PC-3 (cell line): Measurements from ENCODE around the gene TTC9B. TPM values are rescaled to one million over a fixed set of nuclear protein-coding genes. Genes with fewer than 3 reads are reported as not detected.
A peak's percentile ranks its signal among the peaks of the same experiment; 100 is the strongest.

ENCODE experiments used
- ATAC-seq: fragments of 200-7000 bp; cut with Tn5 transposase; 2 replicates; pipeline ENCODE4 v1.9.1; 2020; ENCODE audit warnings: mild to moderate bottlenecking, moderate library complexity
- BruUV-seq: library from RNA; stranded (reverse); fragments of 400-500 nt; replicated peaks from 2 replicates; lab custom pipeline; 2021; lab: Mats Ljungman, UMichigan
- CTCF ChIA-PET: fragments of 300-600 bp; sonication (Branson Sonifier 250); formaldehyde crosslinking; loops from one replicate; lab custom pipeline; 2022; ENCODE audit warnings: antibody characterized with exemption; lab: Charles Lee
- POLR2A ChIA-PET: fragments of 300-600 bp; sonication (Branson Sonifier 250); formaldehyde crosslinking; loops from one replicate; lab custom pipeline; 2022; ENCODE audit warnings: antibody characterized with exemption; ENCODE audit not compliant: unreplicated experiment; lab: Charles Lee
- DNase-seq: peaks from one replicate; pipeline ENCODE4 v3.0.0-alpha.2; 2015
- H2AFZ ChIP-seq: fragments of 300-600 bp; sonication (generic); 2 replicates; pipeline ENCODE4 v1.6.0; 2016; ENCODE audit warnings: antibody characterized with exemption, low read length
- H3F3A ChIP-seq: fragments of 300-600 bp; sonication (generic); one replicate; pipeline ENCODE4 v1.6.0; 2017; ENCODE audit warnings: antibody characterized with exemption, low read length, control low read depth, mild to moderate bottlenecking; ENCODE audit not compliant: unreplicated experiment
- H3K27ac ChIP-seq: fragments of 300-600 bp; sonication (generic); 2 replicates; pipeline ENCODE4 v1.5.1; 2016; ENCODE audit warnings: mild to moderate bottlenecking, low read length
- H3K27me3 ChIP-seq: fragments of 300-600 bp; sonication (generic); 2 replicates; pipeline ENCODE4 v1.6.1; 2016; ENCODE audit warnings: low read length, mixed read lengths
- H3K36me3 ChIP-seq: fragments of 300-600 bp; sonication (generic); 2 replicates; pipeline ENCODE4 v1.6.1; 2016; ENCODE audit warnings: low read depth, mixed run types, low read length, mixed read lengths
- H3K4me1 ChIP-seq: fragments of 300-600 bp; sonication (generic); 2 replicates; pipeline ENCODE4 v1.5.1; 2016; ENCODE audit warnings: low read length; ENCODE audit not compliant: insufficient read depth
- H3K4me2 ChIP-seq: fragments of 300-600 bp; sonication (generic); 2 replicates; pipeline ENCODE4 v1.6.0; 2016; ENCODE audit warnings: low read length
- H3K4me3 ChIP-seq: fragments of 300-600 bp; sonication (generic); 2 replicates; pipeline ENCODE4 v1.5.1; 2016; ENCODE audit warnings: mild to moderate bottlenecking, low read length, mixed read lengths
- H3K79me2 ChIP-seq: fragments of 300-600 bp; sonication (generic); 2 replicates; pipeline ENCODE4 v1.6.1; 2017; ENCODE audit warnings: low read length, mixed read lengths
- H3K9ac ChIP-seq: fragments of 300-600 bp; sonication (generic); 2 replicates; pipeline ENCODE4 v1.6.0; 2016; ENCODE audit warnings: mild to moderate bottlenecking, low read length
- H3K9me2 ChIP-seq: fragments of 300-600 bp; sonication (generic); replicated peaks from 2 replicates; pipeline ENCODE4 v1.6.1; 2016; ENCODE audit warnings: mixed run types, low read length, mixed read lengths
- H3K9me3 ChIP-seq: fragments of 300-600 bp; sonication (generic); 2 replicates; pipeline ENCODE4 v1.6.1; 2016; ENCODE audit warnings: low read length, mixed read lengths
- H4K20me1 ChIP-seq: fragments of 300-600 bp; sonication (generic); 2 replicates; pipeline ENCODE4 v1.6.1; 2016; ENCODE audit warnings: low read length, mixed read lengths
- EZH2 ChIP-seq: fragments of 300-600 bp; sonication (generic); IDR thresholded peaks from one replicate; pipeline ENCODE4 v1.6.1; 2017; ENCODE audit warnings: antibody characterized with exemption, mild to moderate bottlenecking, low read length; ENCODE audit not compliant: unreplicated experiment
- EZH2phosphoT487 ChIP-seq: fragments of 300-600 bp; sonication (generic); IDR thresholded peaks from 2 replicates; pipeline ENCODE4 v1.6.1; 2018; ENCODE audit warnings: mild to moderate bottlenecking, antibody characterized with exemption, low read length, borderline replicate concordance
- intact Hi-C: fragments of 100-400 bp; cut with micrococcal nuclease; formaldehyde crosslinking; loops from 2 replicates; pipeline ENCODE4 v1.9.0; 2023
- total RNA-seq: library from RNA; depleted of rRNA; stranded (reverse); fragments of >200 nt; gene quantifications from 2 replicates; pipeline ENCODE4 v1.2.3, GENCODE V29; 2014
- TF ChIP-seq, protein P1 (sequence below): fragments of 300-600 bp; sonication (generic); conservative IDR thresholded peaks from 2 replicates; pipeline ENCODE4 v1.5.1; 2017; ENCODE audit warnings: antibody characterized with exemption, low read depth, mild to moderate bottlenecking, low read length

TTC9B gene
- total RNA-seq, 1 experiment from 2014 or later, result 0.15 TPM

DNA sequence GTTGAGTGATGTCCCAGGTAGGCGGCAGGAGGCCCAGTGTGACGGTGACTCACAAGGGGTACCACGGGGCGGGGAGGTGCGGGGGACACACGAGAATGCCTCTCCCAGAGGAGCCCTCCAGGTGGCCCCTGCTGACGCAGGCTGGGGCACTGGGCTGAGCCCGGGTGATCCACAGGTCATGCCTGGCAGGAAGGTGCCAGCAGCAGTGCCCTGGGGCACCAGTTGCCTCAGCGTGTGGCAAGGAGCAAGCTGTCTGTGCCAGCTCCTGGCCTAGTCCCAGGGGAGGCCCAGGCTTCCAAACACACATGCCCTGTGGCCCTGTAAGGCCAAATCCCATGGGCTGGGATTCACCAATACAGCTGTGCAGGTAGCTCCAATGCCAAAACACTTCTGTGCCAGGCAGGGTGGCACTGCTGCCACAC, 38.9 kb upstream of the TTC9B start:
- CTCF ChIA-PET, result no interaction called here
- H3K9me2 ChIP-seq, result no peaks in the 10 kb centered on the region
- H3K9ac ChIP-seq, result no peak overlapping the region
- H3K27me3 ChIP-seq, result no peaks in the 10 kb centered on the region
- no peak overlapping the region for H3K4me3 ChIP-seq
- peak; percentile 29 for ATAC-seq
- H3K9me3 ChIP-seq, result no peaks in the 10 kb centered on the region
- H3K4me2 ChIP-seq, result no peak overlapping the region
- H3K27ac ChIP-seq, result no peak overlapping the region
- H2AFZ ChIP-seq, result no peak overlapping the region
- peaks cover 25% of the 10 kb centered on the region for H3K79me2 ChIP-seq
- H3F3A ChIP-seq, result no peaks in the 10 kb centered on the region
- POLR2A ChIA-PET, result no interaction called here
- H3K36me3 ChIP-seq, result no peaks in the 10 kb centered on the region; the same call in 1 of the 2 replicates
- no peaks in the 10 kb centered on the region for H4K20me1 ChIP-seq
- TF ChIP-seq, protein P1, sequence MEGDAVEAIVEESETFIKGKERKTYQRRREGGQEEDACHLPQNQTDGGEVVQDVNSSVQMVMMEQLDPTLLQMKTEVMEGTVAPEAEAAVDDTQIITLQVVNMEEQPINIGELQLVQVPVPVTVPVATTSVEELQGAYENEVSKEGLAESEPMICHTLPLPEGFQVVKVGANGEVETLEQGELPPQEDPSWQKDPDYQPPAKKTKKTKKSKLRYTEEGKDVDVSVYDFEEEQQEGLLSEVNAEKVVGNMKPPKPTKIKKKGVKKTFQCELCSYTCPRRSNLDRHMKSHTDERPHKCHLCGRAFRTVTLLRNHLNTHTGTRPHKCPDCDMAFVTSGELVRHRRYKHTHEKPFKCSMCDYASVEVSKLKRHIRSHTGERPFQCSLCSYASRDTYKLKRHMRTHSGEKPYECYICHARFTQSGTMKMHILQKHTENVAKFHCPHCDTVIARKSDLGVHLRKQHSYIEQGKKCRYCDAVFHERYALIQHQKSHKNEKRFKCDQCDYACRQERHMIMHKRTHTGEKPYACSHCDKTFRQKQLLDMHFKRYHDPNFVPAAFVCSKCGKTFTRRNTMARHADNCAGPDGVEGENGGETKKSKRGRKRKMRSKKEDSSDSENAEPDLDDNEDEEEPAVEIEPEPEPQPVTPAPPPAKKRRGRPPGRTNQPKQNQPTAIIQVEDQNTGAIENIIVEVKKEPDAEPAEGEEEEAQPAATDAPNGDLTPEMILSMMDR, result no peak
- TF ChIP-seq EZH2phosphoT487, result no peak
- no peak for TF ChIP-seq EZH2
- BruUV-seq, result no TSS peak
- peak; percentile 42 for DNase-seq
- intact Hi-C loops, result no loop called here
- peaks cover 7% of the 10 kb centered on the region; the same call in 1 of the 2 replicates for H3K4me1 ChIP-seq

- TF ChIP-seq EZH2, result no peak
- TF ChIP-seq, protein P1, result no peak
- TF ChIP-seq EZH2phosphoT487, result no peak
- H4K20me1 ChIP-seq, result no peaks in the 10 kb centered on the region
- H3K4me1 ChIP-seq, result peaks cover 7% of the 10 kb centered on the region; the same call in 1 of the 2 replicates
- H3K4me3 ChIP-seq, result no peak overlapping the region
- CTCF ChIA-PET, result no interaction called here
- intact Hi-C loops, result no loop called here
- no peak overlapping the region for H3K9ac ChIP-seq
- no peaks in the 10 kb centered on the region for H3F3A ChIP-seq
- BruUV-seq, result no TSS peak
- no peaks in the 10 kb centered on the region for H3K9me3 ChIP-seq
- H3K27me3 ChIP-seq, result no peaks in the 10 kb centered on the region
- H3K36me3 ChIP-seq, result no peaks in the 10 kb centered on the region; the same call in 1 of the 2 replicates
- peaks cover 25% of the 10 kb centered on the region for H3K79me2 ChIP-seq
- POLR2A ChIA-PET, result no interaction called here
- ATAC-seq (no peak), DNase-seq (no peak)
- H3K27ac ChIP-seq, result 0 out of 2 replicates have a peak overlapping the region, but pooled peaks have one; percentile 23
- H3K4me2 ChIP-seq, result no peak overlapping the region
- H3K9me2 ChIP-seq, result no peaks in the 10 kb centered on the region
- no peak overlapping the region for H2AFZ ChIP-seq
Measured at GRCh38 chr19:40256512-40256911, 38.3 kb upstream of the TTC9B start.

DNA sequence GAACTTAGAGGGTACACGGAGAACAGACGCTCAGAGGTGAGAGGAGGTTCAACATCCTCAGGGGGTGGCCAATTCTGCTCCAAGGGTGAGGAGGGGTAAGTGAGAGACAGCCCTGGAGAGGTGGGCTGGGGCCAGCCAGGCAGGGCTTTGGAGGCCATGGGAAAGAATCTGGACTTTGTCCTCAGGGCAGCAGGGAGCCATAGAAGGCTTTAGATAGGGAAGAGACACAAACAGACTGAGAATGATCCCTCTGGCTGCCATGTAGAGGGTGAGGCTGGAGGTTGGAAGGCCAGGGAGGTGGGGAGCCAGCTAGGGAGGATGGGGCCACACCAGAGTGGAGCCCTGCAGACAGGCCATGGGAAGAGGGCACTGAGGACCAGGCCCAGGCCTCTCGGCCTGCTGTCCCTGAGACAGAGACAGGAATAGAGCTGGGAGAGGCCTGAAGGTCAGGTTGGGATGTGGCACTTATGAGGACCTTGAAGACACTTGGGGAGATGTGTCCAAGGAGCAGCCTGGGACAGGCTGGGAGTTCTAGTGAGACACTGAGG, 37.5 kb upstream of the TTC9B start:
- no peak overlapping the region for H3K9ac ChIP-seq
- H3K79me2 ChIP-seq, result peaks cover 23% of the 10 kb centered on the region
- peaks cover 7% of the 10 kb centered on the region; the same call in 1 of the 2 replicates for H3K4me1 ChIP-seq
- TF ChIP-seq, protein P1, result no peak
- no peak for TF ChIP-seq EZH2phosphoT487
- no peak for TF ChIP-seq EZH2
- ATAC-seq (no peak), DNase-seq (no peak)
- H3K9me3 ChIP-seq, result no peaks in the 10 kb centered on the region
- H3K36me3 ChIP-seq, result no peaks in the 10 kb centered on the region; the same call in 1 of the 2 replicates
- no peak overlapping the region for H3K4me2 ChIP-seq
- no TSS peak for BruUV-seq
- CTCF ChIA-PET, result no interaction called here
- no peak overlapping the region for H3K27ac ChIP-seq
- no peaks in the 10 kb centered on the region for H3K9me2 ChIP-seq
- H3F3A ChIP-seq, result no peaks in the 10 kb centered on the region
- intact Hi-C loops, result no loop called here
- no peaks in the 10 kb centered on the region for H3K27me3 ChIP-seq
- H2AFZ ChIP-seq, result no peak overlapping the region
- no peak overlapping the region for H3K4me3 ChIP-seq
- POLR2A ChIA-PET, result no interaction called here
- no peaks in the 10 kb centered on the region for H4K20me1 ChIP-seq
